Skin of body (tissue), 2 donors: ENCODE data around the gene CYP2C8. TPM values are rescaled to one million over a fixed set of nuclear protein-coding genes. Genes with fewer than 3 reads are reported as not detected.

Source experiments
- small RNA-seq: library from RNA; depleted of rRNA; stranded (forward); fragments of <200 nt; gene quantifications from one replicate; pipeline ENCODE3, GENCODE V24; 2014; ENCODE audit warnings: low replicate concordance
- total RNA-seq: library from RNA; depleted of rRNA; stranded (reverse); fragments of >200 nt; gene quantifications from one replicate; pipeline ENCODE4 v1.2.3, GENCODE V29; 2014

Gene CYP2C8
- total RNA-seq, 1 donor from 2014 or later = 0.30 TPM

Small RNAs within 50 kb of the gene (small RNA-seq; reads per million reads assigned to genes)
- not detected for gene CYP2C60P

Other genes with a start within 250 kb of the CYP2C8 start
- 2.4 TPM for gene CYP2C9, start 130.8 kb downstream of the CYP2C8 start, total RNA-seq
- 4.5 TPM for gene ACSM6, start 124.7 kb upstream of the CYP2C8 start, total RNA-seq
- 21.9 TPM for gene PDLIM1, start 221.5 kb upstream of the CYP2C8 start, total RNA-seq